DOHH2 (cell line): Measurements from ENCODE around the gene MACROD2.

Source experiments
- CTCF ChIP-seq: fragments of 200-600 bp; sonication (generic); IDR thresholded peaks from one replicate; pipeline ENCODE4 v1.5.1; 2014; ENCODE audit warnings: antibody characterized with exemption, mild to moderate bottlenecking, low read depth, low read length; ENCODE audit not compliant: poor library complexity, severe bottlenecking
- EZH2phosphoT487 ChIP-seq: fragments of 200-600 bp; sonication (generic); IDR thresholded peaks from 2 replicates; pipeline ENCODE4 v1.6.1; 2017; ENCODE audit warnings: borderline replicate concordance, mild to moderate bottlenecking, antibody characterized with exemption, low read length, moderate library complexity, mixed read lengths

- TF ChIP-seq CTCF: no peak
- no peak for TF ChIP-seq EZH2phosphoT487
Measured at GRCh38 chr20:15890407-15890982, 1895.2 kb downstream of the MACROD2 start.
